ENCODE measurements around the gene KAZN. TPM values are rescaled to one million over a fixed set of nuclear protein-coding genes. Genes with fewer than 3 reads are reported as not detected.

The KAZN gene
- total RNA-seq, 8 experiments from 2014 or later, result 16.9 to 31.4 (median 21.4) TPM

- H3K27ac ChIP-seq, result no peak overlapping the region
- H3K4me1 ChIP-seq (replicated peaks in 1 of 2), result peaks cover 31 to 32% of the 10 kb centered on the region in 2 donors
- peak in 1 of 8 experiments; percentile 52 for ATAC-seq (replicated peaks in 6 of 8)
- in situ Hi-C loops (cut with MboI; ENCODE audit: low pct_unique_long_range_greater_than_20kb in 2 of 9, low sequenced_read_pairs in 9 of 9, unreplicated experiment in 9 of 9), result loop anchor here in 1 of 9 experiments (25.0 kb wide), 1 partner anchor 649 kb away; no protein-coding TSS in a partner anchor
- WGBS, 10 experiments, result 38 to 93% (median 73%) methylated on average over 1 to 9 of the region's 9 CpGs
- no peak overlapping the region for H3K4me3 ChIP-seq
Measured at GRCh38 chr1:14761291-14762153, 163.0 kb downstream of the KAZN start.

- in situ Hi-C loops (cut with MboI; ENCODE audit: low pct_unique_long_range_greater_than_20kb in 2 of 9, low sequenced_read_pairs in 9 of 9, unreplicated experiment in 9 of 9), result loop anchor here in 1 of 9 experiments (25.0 kb wide), 1 partner anchor 652 kb away; no protein-coding TSS in a partner anchor
- Histone ChIP-seq H3K27ac (no peak overlapping the region), H3K4me3 (no peak overlapping the region), H3K4me1 (replicated peaks in 1 of 2) (peaks cover 17 to 21% of the 10 kb centered on the region in 2 donors)
- no peak for ATAC-seq (replicated peaks in 6 of 8)
- 60 to 100% (median 86%) methylated on average over 1 to 5 of the region's 7 CpGs; no CpG with 5 or more reads in 3 of the 10 experiments for WGBS, 10 experiments
Measured at GRCh38 chr1:14763977-14764376, 165.5 kb downstream of the KAZN start.

- peaks cover 8 to 12% of the 10 kb centered on the region in 2 donors for H3K4me1 ChIP-seq (replicated peaks in 1 of 2)
- 40 to 100% (median 90%) methylated on average over 1 to 8 of the region's 8 CpGs; no CpG with 5 or more reads in 1 of the 10 experiments for WGBS, 10 experiments
- in situ Hi-C loops (cut with MboI; ENCODE audit: low pct_unique_long_range_greater_than_20kb in 2 of 9, low sequenced_read_pairs in 9 of 9, unreplicated experiment in 9 of 9), result loop anchor here in 1 of 9 experiments (25.0 kb wide), 1 partner anchor 653 kb away; no protein-coding TSS in a partner anchor
- no peak for ATAC-seq (replicated peaks in 6 of 8)
- no peak overlapping the region for H3K27ac ChIP-seq
- no peak overlapping the region for H3K4me3 ChIP-seq
Measured at GRCh38 chr1:14765773-14766172, 167.3 kb downstream of the KAZN start.

- peaks cover 0 to 5% of the 10 kb centered on the region in 2 donors for H3K4me1 ChIP-seq (replicated peaks in 1 of 2)
- no peak for ATAC-seq (replicated peaks in 6 of 8)
- in situ Hi-C loops (cut with MboI; ENCODE audit: low pct_unique_long_range_greater_than_20kb in 2 of 9, low sequenced_read_pairs in 9 of 9, unreplicated experiment in 9 of 9), result loop anchor here in 1 of 9 experiments (25.0 kb wide), 1 partner anchor 655 kb away; no protein-coding TSS in a partner anchor
- no peak overlapping the region for H3K27ac ChIP-seq
- no peak overlapping the region for H3K4me3 ChIP-seq
- WGBS, 10 experiments, result 0 to 100% (median 46%) methylated on average over 1 to 5 of the region's 5 CpGs
Measured at GRCh38 chr1:14767075-14767474, 168.6 kb downstream of the KAZN start.

- Histone ChIP-seq H3K4me3 (no peak overlapping the region), H3K4me1 (replicated peaks in 1 of 2) (peaks cover 0 to 5% of the 10 kb centered on the region in 2 donors), H3K27ac (no peak overlapping the region)
- WGBS, 10 experiments, result 70 to 100% (median 93%) methylated on average over 3 to 6 of the region's 6 CpGs; no CpG with 5 or more reads in 4 of the 10 experiments
- in situ Hi-C loops (cut with MboI; ENCODE audit: low pct_unique_long_range_greater_than_20kb in 2 of 9, low sequenced_read_pairs in 9 of 9, unreplicated experiment in 9 of 9), result loop anchor here in 1 of 9 experiments (25.0 kb wide), 1 partner anchor 656 kb away; no protein-coding TSS in a partner anchor
- peak in 1 of 8 experiments; percentile 83 for ATAC-seq (replicated peaks in 6 of 8)
Measured at GRCh38 chr1:14768582-14769304, 170.3 kb downstream of the KAZN start.

- no peak for ATAC-seq (replicated peaks in 6 of 8)
- WGBS, 10 experiments, result 46 to 94% (median 75%) methylated on average over 1 to 12 of the region's 12 CpGs
- Histone ChIP-seq H3K4me1 (replicated peaks in 1 of 2) (peaks cover 0 to 5% of the 10 kb centered on the region in 2 donors), H3K4me3 (no peak overlapping the region), H3K27ac (no peak overlapping the region)
- in situ Hi-C loops (cut with MboI; ENCODE audit: low pct_unique_long_range_greater_than_20kb in 2 of 9, low sequenced_read_pairs in 9 of 9, unreplicated experiment in 9 of 9), result loop anchor here in 1 of 9 experiments (25.0 kb wide), 1 partner anchor 657 kb away; no protein-coding TSS in a partner anchor
Measured at GRCh38 chr1:14769486-14770274, 171.2 kb downstream of the KAZN start.

GRCh38 chr1:14773396-14774025 lies 175.0 kb downstream of the KAZN start:
- ATAC-seq (replicated peaks in 6 of 8), result no peak
- no peaks in the 10 kb centered on the region for H3K4me1 ChIP-seq (replicated peaks in 1 of 2)
- in situ Hi-C loops (cut with MboI; ENCODE audit: low pct_unique_long_range_greater_than_20kb in 2 of 9, low sequenced_read_pairs in 9 of 9, unreplicated experiment in 9 of 9), result loop anchor here in 1 of 9 experiments (25.0 kb wide), 1 partner anchor 661 kb away; no protein-coding TSS in a partner anchor
- H3K27ac ChIP-seq, result no peak overlapping the region
- WGBS, 10 experiments, result 49 to 100% (median 94%) methylated on average over 1 to 8 of the region's 13 CpGs; no CpG with 5 or more reads in 2 of the 10 experiments
- no peak overlapping the region for H3K4me3 ChIP-seq

- in situ Hi-C loops (cut with MboI; ENCODE audit: low pct_unique_long_range_greater_than_20kb in 2 of 9, low sequenced_read_pairs in 9 of 9, unreplicated experiment in 9 of 9), result loop anchor here in 1 of 9 experiments (25.0 kb wide), 1 partner anchor 662 kb away; no protein-coding TSS in a partner anchor
- WGBS, 10 experiments, result 0 to 100% (median 91%) methylated on average over 1 to 5 of the region's 5 CpGs
- no peak overlapping the region for H3K27ac ChIP-seq
- peaks cover under 1 to 6% of the 10 kb centered on the region in 2 donors for H3K4me1 ChIP-seq (replicated peaks in 1 of 2)
- H3K4me3 ChIP-seq, result no peak overlapping the region
- ATAC-seq (replicated peaks in 6 of 8), result no peak
Measured at GRCh38 chr1:14774225-14774624, 175.7 kb downstream of the KAZN start.

GRCh38 chr1:14774988-14775387 lies 176.5 kb downstream of the KAZN start:
- Histone ChIP-seq H3K27ac (no peak overlapping the region), H3K4me1 (replicated peaks in 1 of 2) (peaks cover 8 to 13% of the 10 kb centered on the region in 2 donors), H3K4me3 (no peak overlapping the region)
- ATAC-seq (replicated peaks in 6 of 8), result no peak
- WGBS, 10 experiments, result 80 to 100% (median 85%) methylated on average over 1 to 4 of the region's 4 CpGs; no CpG with 5 or more reads in 4 of the 10 experiments
- in situ Hi-C loops (cut with MboI; ENCODE audit: low pct_unique_long_range_greater_than_20kb in 2 of 9, low sequenced_read_pairs in 9 of 9, unreplicated experiment in 9 of 9), result loop anchor here in 1 of 9 experiments (25.0 kb wide), 1 partner anchor 663 kb away; no protein-coding TSS in a partner anchor

GRCh38 chr1:14775434-14775833 lies 176.9 kb downstream of the KAZN start:
- WGBS, 10 experiments, result 90 to 100% (median 94%) methylated on average over 2 to 10 of the region's 10 CpGs; no CpG with 5 or more reads in 2 of the 10 experiments
- peaks cover 12 to 18% of the 10 kb centered on the region in 2 donors for H3K4me1 ChIP-seq (replicated peaks in 1 of 2)
- no peak for ATAC-seq (replicated peaks in 6 of 8)
- H3K27ac ChIP-seq, result no peak overlapping the region
- no peak overlapping the region for H3K4me3 ChIP-seq
- in situ Hi-C loops (cut with MboI; ENCODE audit: low pct_unique_long_range_greater_than_20kb in 2 of 9, low sequenced_read_pairs in 9 of 9, unreplicated experiment in 9 of 9), result no loop called here

- peak in 3 of 8 experiments; percentile 41 to 64 (median 61) for ATAC-seq (replicated peaks in 6 of 8)
- whole genome bisulfite sequencing, 10 experiments, result 57 to 100% (median 80%) methylated on average over 1 to 11 of the region's 11 CpGs; no CpG with 5 or more reads in 1 of the 10 experiments
- H3K4me1 ChIP-seq (replicated peaks in 1 of 2), result peaks cover 18 to 20% of the 10 kb centered on the region in 2 donors
- in situ Hi-C loops (cut with MboI; ENCODE audit: low pct_unique_long_range_greater_than_20kb in 2 of 9, low sequenced_read_pairs in 9 of 9, unreplicated experiment in 9 of 9), result no loop called here
- H3K4me3 ChIP-seq, result no peak overlapping the region
- H3K27ac ChIP-seq, result no peak overlapping the region
Measured at GRCh38 chr1:14777516-14778506, 179.3 kb downstream of the KAZN start.
